Measurements from ENCODE around the gene ARRB1. TPM values are rescaled to one million over a fixed set of nuclear protein-coding genes. Genes with fewer than 3 reads are reported as not detected.

ARRB1 gene
- total RNA-seq, 2 experiments from 2014 or later, result 26.7 to 27.8 TPM

GRCh38 chr11:75314771-75315438 lies 36.6 kb downstream of the ARRB1 start:
- Mint-ChIP-seq H3K36me3 (ENCODE audit: low read depth) (no peaks in the 10 kb centered on the region), H3K27ac (no peak overlapping the region), H3K9me3 (no peaks in the 10 kb centered on the region), H3K4me3 (no peak overlapping the region), H3K27me3 (no peaks in the 10 kb centered on the region), H3K4me1 (ENCODE audit: low read depth) (peaks cover 25% of the 10 kb centered on the region)
- DNase-seq (no peak), ATAC-seq (ENCODE audit: poor library complexity) (no peak)
- Histone ChIP-seq H3K9me3 (ENCODE audit: control insufficient read depth in 1 of 2, insufficient read depth in 1 of 2, low read length in 2 of 2) (no peaks in the 10 kb centered on the region), H3K27ac (ENCODE audit: low read depth in 1 of 2, low read length in 2 of 2) (no peak overlapping the region), H3K27me3 (ENCODE audit: control insufficient read depth in 1 of 2, insufficient read depth in 2 of 2, low read length in 2 of 2) (no peaks in the 10 kb centered on the region), H3K36me3 (ENCODE audit: insufficient read depth, low read length) (no peaks in the 10 kb centered on the region), H3K4me3 (ENCODE audit: low read length) (no peak overlapping the region), H3K4me1 (ENCODE audit: insufficient read depth, low read length) (peaks cover 8% of the 10 kb centered on the region)
- no peak for TF ChIP-seq CTCF (IDR thresholded peaks at IDR 0.05)
- ChIA-PET CTCF (no interaction called here), POLR2A (interaction anchor here (0.6 kb wide), 1 partner anchor 511 kb away, joined by 4 read pairs; no protein-coding TSS in a partner anchor)
- intact Hi-C loops (cut with DNase I, micrococcal nuclease), result no loop called here

- Histone ChIP-seq H3K9me3 (ENCODE audit: control insufficient read depth in 1 of 2, insufficient read depth in 1 of 2, low read length in 2 of 2) (no peaks in the 10 kb centered on the region), H3K36me3 (ENCODE audit: insufficient read depth, low read length) (peaks cover 3% of the 10 kb centered on the region), H3K27me3 (ENCODE audit: control insufficient read depth in 1 of 2, insufficient read depth in 2 of 2, low read length in 2 of 2) (no peaks in the 10 kb centered on the region), H3K4me1 (ENCODE audit: insufficient read depth, low read length) (peaks cover 7% of the 10 kb centered on the region), H3K27ac (ENCODE audit: low read depth in 1 of 2, low read length in 2 of 2) (no peak overlapping the region), H3K4me3 (ENCODE audit: low read length) (no peak overlapping the region)
- TF ChIP-seq CTCF (IDR thresholded peaks at IDR 0.05), result no peak
- H3K4me1 Mint-ChIP-seq (ENCODE audit: low read depth), result peaks cover 21% of the 10 kb centered on the region
- no peak overlapping the region for H3K27ac Mint-ChIP-seq
- no peaks in the 10 kb centered on the region for H3K9me3 Mint-ChIP-seq
- ATAC-seq (ENCODE audit: poor library complexity), result no peak
- intact Hi-C loops (cut with DNase I, micrococcal nuclease), result no loop called here
- POLR2A ChIA-PET, result no interaction called here
- H3K27me3 Mint-ChIP-seq, result no peaks in the 10 kb centered on the region
- no peaks in the 10 kb centered on the region for H3K36me3 Mint-ChIP-seq (ENCODE audit: low read depth)
- DNase-seq, result no peak
- no peak overlapping the region for H3K4me3 Mint-ChIP-seq
- CTCF ChIA-PET, result no interaction called here
Measured at GRCh38 chr11:75313513-75314272, 37.8 kb downstream of the ARRB1 start.

- H3K4me3 Mint-ChIP-seq, result no peak overlapping the region
- CTCF ChIA-PET, result no interaction called here
- no peak overlapping the region for H3K27ac Mint-ChIP-seq
- intact Hi-C loops (cut with DNase I, micrococcal nuclease), result no loop called here
- Histone ChIP-seq H3K27me3 (ENCODE audit: control insufficient read depth in 1 of 2, insufficient read depth in 2 of 2, low read length in 2 of 2) (no peaks in the 10 kb centered on the region), H3K4me3 (ENCODE audit: low read length) (no peak overlapping the region), H3K9me3 (ENCODE audit: control insufficient read depth in 1 of 2, insufficient read depth in 1 of 2, low read length in 2 of 2) (no peaks in the 10 kb centered on the region), H3K4me1 (ENCODE audit: insufficient read depth, low read length) (peaks cover 7% of the 10 kb centered on the region), H3K36me3 (ENCODE audit: insufficient read depth, low read length) (peaks cover 3% of the 10 kb centered on the region), H3K27ac (ENCODE audit: low read depth in 1 of 2, low read length in 2 of 2) (no peak overlapping the region)
- no peak for DNase-seq
- no peaks in the 10 kb centered on the region for H3K36me3 Mint-ChIP-seq (ENCODE audit: low read depth)
- no peak for TF ChIP-seq CTCF (IDR thresholded peaks at IDR 0.05)
- POLR2A ChIA-PET, result no interaction called here
- H3K4me1 Mint-ChIP-seq (ENCODE audit: low read depth), result peaks cover 14% of the 10 kb centered on the region
- H3K27me3 Mint-ChIP-seq, result no peaks in the 10 kb centered on the region
- ATAC-seq (ENCODE audit: poor library complexity), result no peak
- no peaks in the 10 kb centered on the region for H3K9me3 Mint-ChIP-seq
Measured at GRCh38 chr11:75312346-75312745, 39.1 kb downstream of the ARRB1 start.

Measured in CD4-positive, alpha-beta T cell (primary cell).